Left hindlimb (tissue), 1 donor: ENCODE data around the gene ZNF175.

Source experiments
- DNase-seq: peaks from one replicate; pipeline ENCODE4 v3.0.0-alpha.2; 2018

The ZNF175 gene

DNA sequence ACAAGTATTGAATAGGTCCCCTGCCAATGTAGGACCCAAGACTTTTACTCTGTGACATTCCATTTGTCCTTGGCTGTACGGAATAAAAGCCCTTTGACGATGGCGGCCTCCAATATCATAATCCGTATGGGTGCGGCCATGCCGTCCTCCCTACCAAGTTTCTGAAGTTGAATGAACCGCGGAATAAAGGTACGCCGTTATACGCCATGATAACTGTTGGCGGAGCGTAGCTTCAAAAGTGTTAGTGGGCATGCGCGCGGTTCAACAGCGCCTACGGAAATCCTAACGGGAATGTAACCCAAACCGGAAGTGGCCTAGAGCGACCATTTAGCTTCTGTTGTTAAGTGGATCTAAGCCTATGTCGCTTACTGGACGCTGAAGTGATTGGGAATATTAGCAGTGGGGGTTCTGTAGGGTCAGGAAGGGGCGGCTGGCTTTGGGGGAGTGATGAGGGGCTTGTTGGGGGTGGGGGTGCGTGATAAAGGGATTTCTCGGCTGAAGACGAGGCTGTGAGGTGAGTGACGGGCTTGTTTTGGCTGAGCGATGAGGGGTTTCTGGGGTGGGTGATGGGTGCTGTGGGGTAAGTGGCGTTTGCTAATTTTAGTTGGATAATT, at the start of gene ZNF175:
TSS of gene ZNF175 (plus strand) at position 322 of the 614 bp plus-strand sequence. CDS start 2,047 bp downstream, outside the sequence.
- peak; percentile 95 for DNase-seq

DNA sequence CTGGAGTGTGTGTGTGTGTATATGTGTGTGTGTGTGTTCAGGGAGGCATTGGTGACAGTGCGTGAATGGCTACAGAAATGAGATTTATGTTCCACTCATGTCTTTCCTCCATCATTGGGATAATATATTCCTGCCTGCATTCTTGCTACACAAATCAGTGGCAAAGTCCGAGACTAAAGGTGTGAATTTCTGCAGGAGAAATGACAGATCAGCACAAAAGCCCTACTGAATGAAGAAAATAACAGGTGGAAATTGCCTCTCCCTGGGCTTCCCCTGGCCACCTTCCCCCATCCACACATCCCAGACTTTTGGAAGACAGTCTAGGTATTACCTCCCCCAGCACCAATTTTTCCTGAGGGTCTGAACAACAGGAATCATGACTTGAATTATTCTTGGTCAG, 49.7 kb upstream of the ZNF175 start:
- DNase-seq: no peak

- DNase-seq: no peak
Observed at GRCh38 chr19:51521781-51522180, 49.3 kb upstream of the ZNF175 start.

DNA sequence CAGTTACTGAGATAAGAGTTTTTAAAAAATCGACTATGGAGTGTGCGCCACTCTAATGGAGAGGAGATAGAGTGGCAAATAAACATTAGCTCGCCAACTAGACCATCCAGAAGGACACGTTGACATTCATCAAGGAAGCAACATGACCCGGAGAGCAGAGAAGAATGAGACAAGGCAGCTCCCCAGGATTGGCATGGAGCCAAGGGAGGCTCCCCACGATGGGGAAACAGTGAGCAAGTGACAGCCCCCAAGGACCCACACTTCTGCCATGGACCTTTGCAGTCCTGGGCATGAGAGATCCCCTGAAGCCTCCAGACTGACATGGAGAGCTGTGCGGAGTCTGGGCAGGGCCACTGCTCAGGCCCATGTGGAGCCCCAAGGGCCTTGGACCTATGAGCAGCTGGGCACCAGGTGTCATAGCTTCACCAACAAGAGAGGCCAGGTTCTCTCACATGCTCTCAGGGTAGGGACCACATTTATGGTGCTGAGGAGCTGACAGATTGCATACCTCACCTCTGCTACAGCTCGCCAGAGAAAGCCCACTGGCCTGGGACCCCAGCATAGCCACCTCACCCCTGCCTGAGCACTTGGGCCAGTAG, 46.3 kb upstream of the ZNF175 start:
- DNase-seq: no peak

DNA sequence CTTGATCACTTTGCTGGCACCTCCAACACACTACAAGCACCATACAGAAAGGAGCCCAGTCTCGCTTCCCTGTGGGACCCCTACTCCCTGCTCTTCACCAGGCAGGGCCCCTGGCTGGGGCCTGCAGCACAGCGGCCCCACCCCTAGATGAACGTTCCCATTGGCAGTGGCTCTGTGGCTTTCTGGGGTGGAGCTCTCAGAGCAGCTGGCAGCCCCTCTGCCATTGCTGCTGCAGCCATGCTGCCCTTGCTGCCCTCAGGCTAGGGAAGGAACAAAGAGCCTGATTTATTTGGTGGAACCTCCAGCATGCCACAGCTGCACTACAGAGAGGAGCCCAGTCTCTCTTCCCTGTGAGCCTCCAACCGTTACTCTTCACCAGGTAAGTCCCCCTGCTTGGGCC, 45.4 kb upstream of the ZNF175 start:
- no peak for DNase-seq

DNA sequence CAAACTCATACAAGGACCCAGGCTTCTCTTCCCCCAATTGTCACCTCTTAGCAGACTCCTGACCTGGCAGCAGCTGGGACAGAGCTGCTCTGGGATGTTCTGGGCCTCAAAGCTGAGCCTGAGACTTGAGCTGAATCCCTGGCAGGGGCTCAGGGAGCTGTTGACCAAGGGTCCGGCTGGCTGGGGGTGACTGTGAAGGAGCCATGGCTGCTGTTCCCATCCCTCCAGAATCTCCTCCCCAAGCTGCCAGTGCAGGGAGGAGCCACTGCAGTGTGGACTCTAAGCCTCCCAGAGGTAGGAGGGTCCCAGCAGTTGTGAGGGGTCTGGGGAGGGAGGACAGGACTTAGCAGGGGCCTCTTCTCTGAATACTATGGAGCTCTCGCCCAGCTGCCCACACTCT, 41.8 kb upstream of the ZNF175 start:
- DNase-seq: no peak

DNA sequence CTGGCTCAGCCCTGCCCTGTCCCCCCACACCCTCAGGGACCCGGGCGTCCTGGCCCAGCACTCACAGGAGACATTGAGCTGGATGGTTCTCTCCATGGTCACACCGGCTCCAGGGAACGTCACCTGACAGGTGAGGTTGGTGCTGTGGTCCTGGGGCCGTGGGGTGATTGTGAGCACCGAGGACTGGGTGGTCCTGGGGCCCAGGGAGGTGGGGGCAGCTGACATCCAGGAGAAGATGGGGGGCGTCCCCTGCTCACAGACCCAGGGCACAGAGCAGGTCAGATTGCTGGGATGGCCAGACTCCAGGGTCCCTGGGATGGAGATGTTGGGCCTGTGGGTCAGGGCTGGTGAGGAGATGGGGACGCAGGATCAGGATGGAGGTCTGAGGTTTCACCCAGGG, 40.5 kb upstream of the ZNF175 start:
- DNase-seq: no peak

GRCh38 chr19:51531349-51532315, 39.5 kb upstream of the ZNF175 start, which contains the start of gene SIGLEC6:
Gene SIGLEC6 (minus strand): TSS chr19:51531670. CDS start chr19:51531648, 22 bp downstream.
- DNase-seq: no peak

DNA sequence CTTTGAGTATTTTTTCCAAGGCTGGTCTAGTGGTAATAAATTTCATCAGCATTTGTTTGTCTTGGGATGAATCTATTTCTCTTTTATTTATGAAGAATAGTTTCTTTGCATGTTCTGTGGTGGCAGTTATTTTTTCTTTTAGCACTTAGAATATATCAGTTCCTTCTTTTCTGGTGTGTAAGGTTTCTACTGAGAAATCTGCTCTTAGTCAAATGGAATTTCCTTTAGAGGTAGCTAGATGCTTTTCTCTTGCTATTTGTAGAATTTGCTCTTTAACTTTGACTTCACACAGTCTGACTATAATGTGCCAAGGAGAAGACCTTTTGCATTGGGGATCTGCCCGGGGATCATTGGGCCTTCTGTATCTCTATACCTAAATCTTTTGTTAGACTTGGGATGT, 35.5 kb upstream of the ZNF175 start:
- no peak for DNase-seq

- no peak for DNase-seq
Observed at GRCh38 chr19:51539821-51540366, 31.2 kb upstream of the ZNF175 start.

- DNase-seq: no peak
Observed at GRCh38 chr19:51541458-51542357, 29.4 kb upstream of the ZNF175 start.

GRCh38 chr19:51542699-51543098, 28.4 kb upstream of the ZNF175 start:
- DNase-seq: no peak

GRCh38 chr19:51544038-51544437, 27.0 kb upstream of the ZNF175 start:
- DNase-seq: no peak

- DNase-seq: no peak
Observed at GRCh38 chr19:51546107-51546649, 24.9 kb upstream of the ZNF175 start.

DNA sequence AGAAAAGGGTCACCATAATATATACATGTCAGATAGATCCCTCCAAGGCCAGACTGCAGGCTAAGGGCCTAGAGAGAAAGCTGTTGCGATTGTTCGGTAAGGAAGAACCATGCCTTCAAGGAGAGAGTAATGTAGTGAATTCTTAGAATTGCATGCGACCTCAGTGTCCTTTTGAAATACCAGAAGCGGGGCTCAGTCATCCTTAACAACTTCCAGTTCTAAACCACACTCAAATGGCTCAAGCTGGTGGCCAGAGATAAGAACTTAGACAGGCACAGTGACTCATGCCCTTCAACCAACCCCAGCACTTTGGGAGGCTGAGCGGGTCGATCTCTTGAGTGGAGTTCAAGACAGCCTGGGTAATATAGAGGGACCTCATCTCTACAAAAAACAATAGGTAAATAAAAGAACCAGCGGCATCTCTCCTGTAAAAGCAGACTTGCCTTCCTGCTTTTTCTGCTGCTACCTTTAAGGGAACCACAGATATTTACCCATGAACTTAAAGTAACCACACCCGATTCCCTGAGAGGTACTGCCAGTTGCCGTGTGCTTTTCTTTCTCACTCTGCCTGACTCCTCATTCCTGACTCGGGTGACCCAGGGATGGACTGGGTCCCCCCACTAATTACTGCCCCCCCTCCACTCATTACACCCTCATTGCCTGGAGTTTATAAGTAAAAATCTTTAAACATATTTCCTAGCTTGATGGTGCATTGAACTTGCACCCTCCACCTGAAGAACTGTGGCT, 24.3 kb upstream of the ZNF175 start:
- no peak for DNase-seq

- no peak for DNase-seq
Observed at GRCh38 chr19:51547397-51548212, 23.5 kb upstream of the ZNF175 start.

DNA sequence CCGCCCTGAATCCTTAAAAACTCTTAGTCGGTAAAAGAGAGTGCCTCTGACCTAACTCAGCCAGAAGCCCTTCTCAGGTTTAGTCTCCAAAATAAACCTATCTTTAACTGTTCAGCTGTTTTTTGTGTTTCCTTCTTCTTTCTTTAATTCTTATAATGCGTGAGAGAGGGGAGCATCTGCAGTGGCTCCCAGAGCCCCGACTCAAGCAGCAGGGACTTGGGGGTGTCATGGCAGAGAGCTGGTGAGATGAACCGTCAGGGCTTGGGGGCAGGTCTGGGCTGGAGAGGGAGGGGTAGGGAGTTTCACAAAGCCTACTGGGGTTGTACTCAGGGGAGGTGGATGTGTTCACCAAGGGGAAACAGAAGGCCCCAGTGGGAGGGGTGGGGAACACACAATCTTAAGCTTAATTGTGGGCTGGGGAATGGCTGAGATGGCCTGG, 22.9 kb upstream of the ZNF175 start:
- DNase-seq: no peak

DNA sequence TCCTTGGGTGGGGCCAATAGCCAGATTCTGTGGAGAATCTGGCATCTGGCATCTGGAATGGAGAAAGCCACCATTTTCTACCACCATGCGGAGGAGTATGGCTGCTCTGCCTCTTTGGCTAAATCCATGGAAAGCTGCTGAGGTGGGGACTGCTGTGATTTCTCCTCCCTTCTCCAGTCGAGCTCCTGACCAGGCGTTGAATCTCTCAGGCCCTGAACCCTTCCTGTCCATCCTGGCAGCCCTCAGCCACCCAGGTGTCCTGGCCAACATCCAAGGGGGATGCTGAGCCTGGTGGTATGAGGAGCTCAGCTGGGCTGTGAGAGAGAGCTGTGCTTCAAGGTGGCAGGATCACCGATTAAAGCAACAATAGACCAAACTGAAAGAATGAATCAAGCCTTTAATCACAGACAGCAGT, 22.2 kb upstream of the ZNF175 start:
- DNase-seq: no peak

- DNase-seq: no peak
Observed at GRCh38 chr19:51549533-51550324, 21.4 kb upstream of the ZNF175 start.
